B cell (primary cell): ENCODE data around the gene ARFGAP3.

ENCODE experiments used
- EZH2 ChIP-seq: IDR thresholded peaks from 2 replicates; pipeline ENCODE4 v1.6.1; 2012; ENCODE audit warnings: borderline replicate concordance, low read depth, mild to moderate bottlenecking, moderate library complexity, low read length; ENCODE audit not compliant: insufficient read depth, poor library complexity, severe bottlenecking
- TF ChIP-seq, protein P1 (sequence below): fragments of 200-600 bp; IDR thresholded peaks from one replicate; pipeline ENCODE4 v1.8.0; 2022; ENCODE audit warnings: antibody characterized with exemption, mild to moderate bottlenecking

DNA sequence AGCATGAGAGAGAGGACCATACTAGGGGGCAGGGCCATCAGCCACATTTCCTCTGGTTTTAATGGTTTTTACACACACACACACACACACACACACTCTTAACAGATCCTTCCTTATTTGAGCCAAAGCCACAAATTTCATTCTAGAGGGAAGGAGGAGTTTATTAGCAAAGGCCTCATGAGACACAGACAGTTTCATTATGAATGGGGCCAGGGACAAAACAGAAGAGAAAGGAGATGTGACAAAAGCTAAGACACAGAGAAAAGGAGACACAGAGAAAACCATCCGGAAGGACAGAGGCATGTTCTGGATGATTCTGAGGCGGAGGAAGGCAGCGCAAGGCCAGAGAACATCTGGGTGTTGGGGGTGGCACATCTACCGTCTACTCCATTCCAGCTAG is 32.2 kb upstream of the ARFGAP3 start:
- TF ChIP-seq, protein P1, sequence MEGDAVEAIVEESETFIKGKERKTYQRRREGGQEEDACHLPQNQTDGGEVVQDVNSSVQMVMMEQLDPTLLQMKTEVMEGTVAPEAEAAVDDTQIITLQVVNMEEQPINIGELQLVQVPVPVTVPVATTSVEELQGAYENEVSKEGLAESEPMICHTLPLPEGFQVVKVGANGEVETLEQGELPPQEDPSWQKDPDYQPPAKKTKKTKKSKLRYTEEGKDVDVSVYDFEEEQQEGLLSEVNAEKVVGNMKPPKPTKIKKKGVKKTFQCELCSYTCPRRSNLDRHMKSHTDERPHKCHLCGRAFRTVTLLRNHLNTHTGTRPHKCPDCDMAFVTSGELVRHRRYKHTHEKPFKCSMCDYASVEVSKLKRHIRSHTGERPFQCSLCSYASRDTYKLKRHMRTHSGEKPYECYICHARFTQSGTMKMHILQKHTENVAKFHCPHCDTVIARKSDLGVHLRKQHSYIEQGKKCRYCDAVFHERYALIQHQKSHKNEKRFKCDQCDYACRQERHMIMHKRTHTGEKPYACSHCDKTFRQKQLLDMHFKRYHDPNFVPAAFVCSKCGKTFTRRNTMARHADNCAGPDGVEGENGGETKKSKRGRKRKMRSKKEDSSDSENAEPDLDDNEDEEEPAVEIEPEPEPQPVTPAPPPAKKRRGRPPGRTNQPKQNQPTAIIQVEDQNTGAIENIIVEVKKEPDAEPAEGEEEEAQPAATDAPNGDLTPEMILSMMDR: no peak
- no peak for TF ChIP-seq EZH2
